ENCODE data around the gene BHLHA15. TPM values are rescaled to one million over a fixed set of nuclear protein-coding genes. Genes with fewer than 3 reads are reported as not detected.

BHLHA15 gene
- total and polyA plus RNA-seq, 2 of the 13 experiments (the other 11 are each of a cell fraction or from before 2014, with no cell fraction given), result 1.9 to 6.1 TPM

GRCh38 chr7:98211676-98212531 is 665 bp downstream of the BHLHA15 start (continued):
- TF ChIP-seq HMGXB4 (CRISPR knock-in tag; IDR thresholded peaks at IDR 0.05; ENCODE audit: borderline replicate concordance in 1 of 2, low read depth in 1 of 2) (no peak), SMARCC2 (IDR thresholded peaks at IDR 0.05) (no peak), TBP (CRISPR knock-in tag; IDR thresholded peaks at IDR 0.05) (no peak), ZXDC (CRISPR knock-in tag; IDR thresholded peaks at IDR 0.05) (no peak), SPEN (CRISPR knock-in tag; IDR thresholded peaks at IDR 0.05; ENCODE audit: low read depth) (peak; percentile 40), ZNF280B (CRISPR knock-in tag; IDR thresholded peaks at IDR 0.05; ENCODE audit: borderline replicate concordance) (peak; percentile 89), ARID3A (IDR thresholded peaks at IDR 0.05; ENCODE audit: low read depth, low read length) (no peak), ISX (CRISPR knock-in tag; conservative IDR thresholded peaks at IDR 0.05) (no peak), ZNF615 (CRISPR knock-in tag; IDR thresholded peaks at IDR 0.05; ENCODE audit: borderline replicate concordance) (no peak), ZSCAN21 (CRISPR knock-in tag; IDR thresholded peaks at IDR 0.05; ENCODE audit: borderline replicate concordance) (no peak), HNRNPUL1 (IDR thresholded peaks at IDR 0.05; ENCODE audit: low read depth, low read length) (no peak), ATM (IDR thresholded peaks at IDR 0.05; ENCODE audit: borderline replicate concordance) (no peak), STAT5B (CRISPR knock-in tag; IDR thresholded peaks at IDR 0.05) (no peak), PHF5A (CRISPR knock-in tag; IDR thresholded peaks at IDR 0.05; ENCODE audit: low read depth, unreplicated experiment) (no peak), CREB1 (IDR thresholded peaks at IDR 0.05) (no peak), CREB1 (CRISPR knock-in tag; IDR thresholded peaks at IDR 0.05) (no peak), NBN (conservative IDR thresholded peaks at IDR 0.05) (no peak), NCOA2 (CRISPR knock-in tag; IDR thresholded peaks at IDR 0.05) (0 out of 2 replicates have a peak, but pooled peaks have one; percentile 32), HNRNPK (IDR thresholded peaks at IDR 0.05; ENCODE audit: low read depth, low read length, poor library complexity, severe bottlenecking) (peak; percentile 7), TFAP4 (IDR thresholded peaks at IDR 0.05; ENCODE audit: borderline replicate concordance, low read depth) (no peak), TBL1XR1 (IDR thresholded peaks at IDR 0.05; ENCODE audit: borderline replicate concordance, low read length, partially characterized antibody) (peak; percentile 83)

Measured in HepG2 (cell line).